Astrocyte (in vitro differentiated cells and primary cell): ENCODE measurements around the gene MEGF6. TPM values are rescaled to one million over a fixed set of nuclear protein-coding genes. Genes with fewer than 3 reads are reported as not detected.

Source experiments
- DNase-seq: peaks from one replicate; pipeline ENCODE4 v3.0.0-alpha.2; 2010; ENCODE audit warnings: low read depth
- FAIRE-seq: peaks from 2 replicates; lab custom pipeline; 2011; peaks lifted over from hg19 to GRCh38; lab: Jason Lieb, UNC
- H2AFZ ChIP-seq: 2 replicates; pipeline ENCODE4 v1.6.0; 2012; ENCODE audit warnings: low read depth, low read length, inconsistent platforms
- H3K27ac ChIP-seq: 2 replicates; pipeline ENCODE4 v1.5.1; 2011; ENCODE audit warnings: low read depth, low read length, inconsistent platforms
- H3K27me3 ChIP-seq: 2 replicates; pipeline ENCODE4 v1.6.0; 2011; ENCODE audit warnings: low read length, inconsistent platforms; ENCODE audit not compliant: insufficient read depth
- H3K36me3 ChIP-seq: 2 replicates; pipeline ENCODE4 v1.5.1; 2011; ENCODE audit warnings: low read length, inconsistent platforms; ENCODE audit not compliant: insufficient read depth
- H3K4me1 ChIP-seq: 2 replicates; pipeline ENCODE4 v1.5.1; 2011; ENCODE audit warnings: low read length, inconsistent platforms; ENCODE audit not compliant: insufficient read depth
- H3K4me2 ChIP-seq: 2 replicates; pipeline ENCODE4 v1.6.0; 2012; ENCODE audit warnings: low read length, inconsistent platforms
- H3K4me3 ChIP-seq: 2 replicates; pipeline ENCODE4 v1.5.1; 2011; ENCODE audit warnings: low read depth, mild to moderate bottlenecking, low read length, inconsistent platforms; ENCODE audit not compliant: insufficient read depth
- H3K79me2 ChIP-seq: 2 replicates; pipeline ENCODE4 v1.6.0; 2012; ENCODE audit warnings: mild to moderate bottlenecking, low read length, inconsistent platforms; ENCODE audit not compliant: insufficient read depth
- H3K9ac ChIP-seq: 2 replicates; pipeline ENCODE4 v1.6.0; 2012; ENCODE audit warnings: mild to moderate bottlenecking, low read length, inconsistent platforms
- H3K9me3 ChIP-seq: 2 replicates; pipeline ENCODE4 v1.5.1; 2012; ENCODE audit warnings: low read depth, mild to moderate bottlenecking, low read length, inconsistent platforms; ENCODE audit not compliant: insufficient read depth
- H4K20me1 ChIP-seq: 2 replicates; pipeline ENCODE4 v1.6.0; 2012; ENCODE audit warnings: low read length, inconsistent platforms; ENCODE audit not compliant: insufficient read depth
- H3K27ac Mint-ChIP-seq: one replicate; pipeline ENCODE4 v1.8.0; 2021; ENCODE audit warnings: mild to moderate bottlenecking, mixed read lengths; ENCODE audit not compliant: unreplicated experiment
- H3K27me3 Mint-ChIP-seq: one replicate; pipeline ENCODE4 v1.8.0; 2021; ENCODE audit warnings: low read depth, mixed read lengths; ENCODE audit not compliant: unreplicated experiment
- H3K36me3 Mint-ChIP-seq: one replicate; pipeline ENCODE4 v1.8.0; 2021; ENCODE audit warnings: low read depth, mixed read lengths; ENCODE audit not compliant: unreplicated experiment
- H3K4me1 Mint-ChIP-seq: one replicate; pipeline ENCODE4 v1.8.0; 2021; ENCODE audit warnings: low read depth, mixed read lengths; ENCODE audit not compliant: unreplicated experiment
- H3K4me3 Mint-ChIP-seq: one replicate; pipeline ENCODE4 v1.8.0; 2021; ENCODE audit warnings: mild to moderate bottlenecking, moderate library complexity, mixed read lengths; ENCODE audit not compliant: unreplicated experiment
- H3K9me3 Mint-ChIP-seq: one replicate; pipeline ENCODE4 v1.8.0; 2021; ENCODE audit warnings: mild to moderate bottlenecking, mixed read lengths; ENCODE audit not compliant: unreplicated experiment
- CTCF ChIP-seq: IDR thresholded peaks from 2 replicates; pipeline ENCODE4 v1.5.1; 2011; ENCODE audit warnings: low read depth, mild to moderate bottlenecking, inconsistent platforms, low read length, moderate library complexity; ENCODE audit not compliant: insufficient read depth
- EZH2 ChIP-seq: IDR thresholded peaks from 2 replicates; pipeline ENCODE4 v1.6.1; 2012; ENCODE audit warnings: mild to moderate bottlenecking, low read length, inconsistent platforms; ENCODE audit not compliant: insufficient read depth
- total RNA-seq: library from RNA; stranded (reverse); gene quantifications from 2 replicates; pipeline ENCODE4 v1.2.1, GENCODE V29; 2021

Gene MEGF6
- total RNA-seq, 1 donor from 2014 or later: 14.8 TPM

- Histone ChIP-seq H3K79me2 (no peaks in the 10 kb centered on the region), H3K27me3 (peaks cover 52% of the 10 kb centered on the region), H3K4me1 (no peaks in the 10 kb centered on the region), H3K9ac (no peak overlapping the region), H3K36me3 (no peaks in the 10 kb centered on the region), H3K9me3 (no peaks in the 10 kb centered on the region), H4K20me1 (no peaks in the 10 kb centered on the region), H3K4me3 (no peak overlapping the region), H3K4me2 (no peak overlapping the region), H3K27ac (no peak overlapping the region), H2AFZ (no peak overlapping the region)
- no peaks in the 10 kb centered on the region for H3K9me3 Mint-ChIP-seq
- peaks cover 54% of the 10 kb centered on the region for H3K27me3 Mint-ChIP-seq
- no peak for TF ChIP-seq CTCF
- TF ChIP-seq EZH2: no peak
- H3K4me3 Mint-ChIP-seq: no peak overlapping the region
- no peaks in the 10 kb centered on the region for H3K4me1 Mint-ChIP-seq
- FAIRE-seq: no peak
- no peak for DNase-seq
- H3K27ac Mint-ChIP-seq: no peak overlapping the region
- H3K36me3 Mint-ChIP-seq: no peaks in the 10 kb centered on the region
Measured at GRCh38 chr1:3659093-3659492, 47.8 kb upstream of the MEGF6 start.

GRCh38 chr1:3658231-3658615 is 46.9 kb upstream of the MEGF6 start:
- no peak overlapping the region for H3K27ac Mint-ChIP-seq
- no peaks in the 10 kb centered on the region for H3K36me3 ChIP-seq
- no peaks in the 10 kb centered on the region for H3K4me1 ChIP-seq
- no peak overlapping the region for H2AFZ ChIP-seq
- no peak overlapping the region for H3K4me3 ChIP-seq
- no peak overlapping the region for H3K9ac ChIP-seq
- H3K4me2 ChIP-seq: no peak overlapping the region
- DNase-seq: no peak
- no peaks in the 10 kb centered on the region for H3K9me3 ChIP-seq
- no peaks in the 10 kb centered on the region for H3K4me1 Mint-ChIP-seq
- no peaks in the 10 kb centered on the region for H3K36me3 Mint-ChIP-seq
- H3K27me3 Mint-ChIP-seq: peaks cover 62% of the 10 kb centered on the region
- no peaks in the 10 kb centered on the region for H3K9me3 Mint-ChIP-seq
- no peaks in the 10 kb centered on the region for H3K79me2 ChIP-seq
- TF ChIP-seq EZH2 (no peak), CTCF (no peak)
- H4K20me1 ChIP-seq: no peaks in the 10 kb centered on the region
- FAIRE-seq: no peak
- no peak overlapping the region for H3K4me3 Mint-ChIP-seq
- no peak overlapping the region for H3K27ac ChIP-seq
- H3K27me3 ChIP-seq: peaks cover 61% of the 10 kb centered on the region

GRCh38 chr1:3657578-3658230 is 46.4 kb upstream of the MEGF6 start:
- Histone ChIP-seq H3K79me2 (no peaks in the 10 kb centered on the region), H2AFZ (no peak overlapping the region), H4K20me1 (no peaks in the 10 kb centered on the region), H3K27me3 (peaks cover 64% of the 10 kb centered on the region), H3K9ac (no peak overlapping the region), H3K4me2 (no peak overlapping the region), H3K4me1 (no peaks in the 10 kb centered on the region), H3K9me3 (no peaks in the 10 kb centered on the region), H3K4me3 (no peak overlapping the region), H3K36me3 (no peaks in the 10 kb centered on the region), H3K27ac (no peak overlapping the region)
- Mint-ChIP-seq H3K27ac (no peak overlapping the region), H3K9me3 (no peaks in the 10 kb centered on the region), H3K27me3 (peaks cover 61% of the 10 kb centered on the region), H3K36me3 (no peaks in the 10 kb centered on the region), H3K4me3 (no peak overlapping the region), H3K4me1 (no peaks in the 10 kb centered on the region)
- FAIRE-seq (no peak), DNase-seq (no peak)
- TF ChIP-seq EZH2: no peak
- TF ChIP-seq CTCF: no peak
